ENCODE data around the gene PPP4R3A.
A peak's percentile ranks its signal among the peaks of the same experiment; 100 is the strongest.
"Not testable (repeated sequence)": the region's sequence is repeated elsewhere in the genome, so short reads cannot be mapped to it uniquely, and the experiment has no call there.

The PPP4R3A gene

GRCh38 chr14:91510171-91511042 lies at the start of gene PPP4R3A:
PPP4R3A (minus strand) TSS chr14:91510310; CDS start chr14:91509647, 663 bp downstream.
- DNase-seq (ENCODE audit: low spot score) = peak; percentile 97
- Mint-ChIP-seq H3K4me1 (ENCODE audit: low read depth) (peaks cover 13% of the 10 kb centered on the region), H3K36me3 (ENCODE audit: low read depth) (peaks cover 32% of the 10 kb centered on the region), H3K4me3 (peak within 1 kb of the TSS; percentile 98), H3K9me3 (no peaks in the 10 kb centered on the region), H3K27me3 (ENCODE audit: low read depth) (no peaks in the 10 kb centered on the region), H3K27ac (peak within 1 kb of the TSS; percentile 99)

- no peak for DNase-seq (ENCODE audit: low spot score)
- Mint-ChIP-seq H3K4me3 (no peak overlapping the region), H3K27me3 (ENCODE audit: low read depth) (peaks cover 11% of the 10 kb centered on the region), H3K36me3 (ENCODE audit: low read depth) (no peaks in the 10 kb centered on the region), H3K27ac (no peak overlapping the region), H3K4me1 (ENCODE audit: low read depth) (no peaks in the 10 kb centered on the region), H3K9me3 (peaks cover 10% of the 10 kb centered on the region)
These were observed 45.4 kb upstream of the PPP4R3A start for GRCh38 chr14:91555531-91555930.

GRCh38 chr14:91554535-91555332 lies 44.6 kb upstream of the PPP4R3A start:
- Mint-ChIP-seq H3K4me3 (no peak overlapping the region), H3K27me3 (ENCODE audit: low read depth) (peaks cover 11% of the 10 kb centered on the region), H3K4me1 (ENCODE audit: low read depth) (no peaks in the 10 kb centered on the region), H3K27ac (no peak overlapping the region), H3K36me3 (ENCODE audit: low read depth) (no peaks in the 10 kb centered on the region), H3K9me3 (peaks cover 10% of the 10 kb centered on the region)
- no peak for DNase-seq (ENCODE audit: low spot score)

- H3K4me3 Mint-ChIP-seq = no peak overlapping the region
- H3K27ac Mint-ChIP-seq = no peak overlapping the region
- H3K27me3 Mint-ChIP-seq (ENCODE audit: low read depth) = peaks cover 13% of the 10 kb centered on the region
- H3K4me1 Mint-ChIP-seq (ENCODE audit: low read depth) = no peaks in the 10 kb centered on the region
- no peaks in the 10 kb centered on the region for H3K9me3 Mint-ChIP-seq
- DNase-seq (ENCODE audit: low spot score) = no peak
- no peaks in the 10 kb centered on the region for H3K36me3 Mint-ChIP-seq (ENCODE audit: low read depth)
These were observed 38.0 kb upstream of the PPP4R3A start for GRCh38 chr14:91548108-91548507.

GRCh38 chr14:91545946-91546716 lies 36.0 kb upstream of the PPP4R3A start:
- H3K36me3 Mint-ChIP-seq (ENCODE audit: low read depth) = no peaks in the 10 kb centered on the region
- H3K27me3 Mint-ChIP-seq (ENCODE audit: low read depth) = peaks cover 13% of the 10 kb centered on the region
- no peak overlapping the region for H3K27ac Mint-ChIP-seq
- H3K4me3 Mint-ChIP-seq = no peak overlapping the region
- H3K9me3 Mint-ChIP-seq = peaks cover 14% of the 10 kb centered on the region
- no peaks in the 10 kb centered on the region for H3K4me1 Mint-ChIP-seq (ENCODE audit: low read depth)
- DNase-seq (ENCODE audit: low spot score) = no peak

GRCh38 chr14:91545204-91545603 lies 35.1 kb upstream of the PPP4R3A start:
- Mint-ChIP-seq H3K4me1 (ENCODE audit: low read depth) (no peaks in the 10 kb centered on the region), H3K27me3 (ENCODE audit: low read depth) (peaks cover 13% of the 10 kb centered on the region), H3K4me3 (no peak overlapping the region), H3K27ac (no peak overlapping the region), H3K36me3 (ENCODE audit: low read depth) (no peaks in the 10 kb centered on the region), H3K9me3 (peaks cover 22% of the 10 kb centered on the region)
- DNase-seq (ENCODE audit: low spot score) = no peak

- Mint-ChIP-seq H3K4me3 (no peak overlapping the region), H3K27ac (no peak overlapping the region)
These were observed 26.2 kb upstream of the PPP4R3A start for GRCh38 chr14:91536327-91536726.

GRCh38 chr14:91534059-91534458 lies 23.9 kb upstream of the PPP4R3A start:
- not testable (repeated sequence) for DNase-seq (ENCODE audit: low spot score); H3K4me1 Mint-ChIP-seq (ENCODE audit: low read depth); H3K27me3 Mint-ChIP-seq (ENCODE audit: low read depth); H3K9me3 Mint-ChIP-seq; H3K4me3 Mint-ChIP-seq; H3K27ac Mint-ChIP-seq; H3K36me3 Mint-ChIP-seq (ENCODE audit: low read depth)

More at GRCh38 chr14:91536327-91536726, 26.2 kb upstream of the PPP4R3A start:
- DNase-seq (ENCODE audit: low spot score) = no peak
- Mint-ChIP-seq H3K4me1 (ENCODE audit: low read depth) (no peaks in the 10 kb centered on the region), H3K9me3 (peaks cover 10% of the 10 kb centered on the region), H3K36me3 (ENCODE audit: low read depth) (no peaks in the 10 kb centered on the region), H3K27me3 (ENCODE audit: low read depth) (peaks cover 2% of the 10 kb centered on the region)

GRCh38 chr14:91533623-91534022 lies 23.5 kb upstream of the PPP4R3A start:
- DNase-seq (ENCODE audit: low spot score) = no peak
- H3K36me3 Mint-ChIP-seq (ENCODE audit: low read depth) = no peaks in the 10 kb centered on the region
- H3K27me3 Mint-ChIP-seq (ENCODE audit: low read depth) = peaks cover 4% of the 10 kb centered on the region
- H3K4me1 Mint-ChIP-seq (ENCODE audit: low read depth) = no peaks in the 10 kb centered on the region
- H3K9me3 Mint-ChIP-seq = no peaks in the 10 kb centered on the region
- H3K4me3 Mint-ChIP-seq = no peak overlapping the region
- no peak overlapping the region for H3K27ac Mint-ChIP-seq

- peaks cover 3% of the 10 kb centered on the region for H3K27me3 Mint-ChIP-seq (ENCODE audit: low read depth)
- DNase-seq (ENCODE audit: low spot score) = no peak
- H3K4me3 Mint-ChIP-seq = no peak overlapping the region
- H3K36me3 Mint-ChIP-seq (ENCODE audit: low read depth) = no peaks in the 10 kb centered on the region
- no peak overlapping the region for H3K27ac Mint-ChIP-seq
- no peaks in the 10 kb centered on the region for H3K9me3 Mint-ChIP-seq
- H3K4me1 Mint-ChIP-seq (ENCODE audit: low read depth) = no peaks in the 10 kb centered on the region
These were observed 13.9 kb upstream of the PPP4R3A start for GRCh38 chr14:91523972-91524371.

GRCh38 chr14:91521061-91521640 lies 11.0 kb upstream of the PPP4R3A start:
- H3K4me3 Mint-ChIP-seq = no peak overlapping the region
- H3K4me1 Mint-ChIP-seq (ENCODE audit: low read depth) = no peaks in the 10 kb centered on the region
- no peak for DNase-seq (ENCODE audit: low spot score)
- no peak overlapping the region for H3K27ac Mint-ChIP-seq
- H3K36me3 Mint-ChIP-seq (ENCODE audit: low read depth) = no peaks in the 10 kb centered on the region
- H3K9me3 Mint-ChIP-seq = no peaks in the 10 kb centered on the region
- peaks cover 10% of the 10 kb centered on the region for H3K27me3 Mint-ChIP-seq (ENCODE audit: low read depth)

- no peaks in the 10 kb centered on the region for H3K9me3 Mint-ChIP-seq
- no peak overlapping the region for H3K4me3 Mint-ChIP-seq
- H3K4me1 Mint-ChIP-seq (ENCODE audit: low read depth) = peaks cover 3% of the 10 kb centered on the region
- H3K27ac Mint-ChIP-seq = no peak overlapping the region
- no peaks in the 10 kb centered on the region for H3K36me3 Mint-ChIP-seq (ENCODE audit: low read depth)
- no peak for DNase-seq (ENCODE audit: low spot score)
- H3K27me3 Mint-ChIP-seq (ENCODE audit: low read depth) = peaks cover 10% of the 10 kb centered on the region
These were observed 10.0 kb upstream of the PPP4R3A start for GRCh38 chr14:91520138-91520537.

GRCh38 chr14:91519239-91520036 lies 9.3 kb upstream of the PPP4R3A start:
- H3K9me3 Mint-ChIP-seq = no peaks in the 10 kb centered on the region
- H3K4me1 Mint-ChIP-seq (ENCODE audit: low read depth) = peaks cover 3% of the 10 kb centered on the region
- peaks cover 10% of the 10 kb centered on the region for H3K27me3 Mint-ChIP-seq (ENCODE audit: low read depth)
- no peak for DNase-seq (ENCODE audit: low spot score)
- no peak overlapping the region for H3K27ac Mint-ChIP-seq
- H3K36me3 Mint-ChIP-seq (ENCODE audit: low read depth) = no peaks in the 10 kb centered on the region
- no peak overlapping the region for H3K4me3 Mint-ChIP-seq
